ENCODE measurements around the gene PYCARD.

DNA sequence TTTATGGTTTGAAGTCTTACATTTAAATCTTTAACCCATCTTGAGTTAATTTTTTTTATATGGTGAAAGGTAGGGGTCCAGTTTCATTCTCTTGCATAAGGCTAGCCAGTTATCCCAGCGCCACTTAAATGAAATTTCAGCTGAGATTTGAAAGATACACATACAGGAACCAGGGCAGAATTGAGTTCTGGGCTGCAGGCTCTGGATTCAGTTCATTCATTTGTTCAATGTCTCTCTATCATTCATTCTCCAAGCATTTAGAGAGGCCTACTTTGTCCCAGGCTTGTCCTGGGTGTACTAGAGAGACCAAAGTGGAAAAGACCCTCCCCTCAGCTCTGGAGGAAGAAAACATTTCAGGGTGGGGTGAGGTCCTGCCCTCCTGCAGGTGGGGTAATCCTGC is 10.8 kb upstream of the PYCARD start:
- TF ChIP-seq, protein P1, sequence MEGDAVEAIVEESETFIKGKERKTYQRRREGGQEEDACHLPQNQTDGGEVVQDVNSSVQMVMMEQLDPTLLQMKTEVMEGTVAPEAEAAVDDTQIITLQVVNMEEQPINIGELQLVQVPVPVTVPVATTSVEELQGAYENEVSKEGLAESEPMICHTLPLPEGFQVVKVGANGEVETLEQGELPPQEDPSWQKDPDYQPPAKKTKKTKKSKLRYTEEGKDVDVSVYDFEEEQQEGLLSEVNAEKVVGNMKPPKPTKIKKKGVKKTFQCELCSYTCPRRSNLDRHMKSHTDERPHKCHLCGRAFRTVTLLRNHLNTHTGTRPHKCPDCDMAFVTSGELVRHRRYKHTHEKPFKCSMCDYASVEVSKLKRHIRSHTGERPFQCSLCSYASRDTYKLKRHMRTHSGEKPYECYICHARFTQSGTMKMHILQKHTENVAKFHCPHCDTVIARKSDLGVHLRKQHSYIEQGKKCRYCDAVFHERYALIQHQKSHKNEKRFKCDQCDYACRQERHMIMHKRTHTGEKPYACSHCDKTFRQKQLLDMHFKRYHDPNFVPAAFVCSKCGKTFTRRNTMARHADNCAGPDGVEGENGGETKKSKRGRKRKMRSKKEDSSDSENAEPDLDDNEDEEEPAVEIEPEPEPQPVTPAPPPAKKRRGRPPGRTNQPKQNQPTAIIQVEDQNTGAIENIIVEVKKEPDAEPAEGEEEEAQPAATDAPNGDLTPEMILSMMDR (IDR thresholded peaks at IDR 0.05 in 2 of 3, conservative IDR thresholded peaks at IDR 0.05 in 1 of 3; ENCODE audit: borderline replicate concordance in 1 of 3, insufficient read depth in 1 of 3, low read depth in 2 of 3, low read length in 2 of 3): no peak
- TF ChIP-seq CBX3 (IDR thresholded peaks at IDR 0.05; ENCODE audit: low read depth): no peak
- no peak for TF ChIP-seq ZNF274 (IDR thresholded peaks at IDR 0.05; ENCODE audit: low read depth, low read length)
- TF ChIP-seq EGR1 (IDR thresholded peaks at IDR 0.05; ENCODE audit: low read depth): no peak
- TF ChIP-seq EZH2 (IDR thresholded peaks at IDR 0.05): no peak

Measured in HCT116 (cell line).